CD4-positive, alpha-beta T cell treated with Interleukin-15 for 1 hour (primary cell): ENCODE results near the gene ITGA4.
A peak's percentile ranks its signal among the peaks of the same experiment; 100 is the strongest.

Experiments used
- DNase-seq: peaks from one replicate; pipeline ENCODE4 v3.0.0-alpha.2; 2020

Gene ITGA4

DNA sequence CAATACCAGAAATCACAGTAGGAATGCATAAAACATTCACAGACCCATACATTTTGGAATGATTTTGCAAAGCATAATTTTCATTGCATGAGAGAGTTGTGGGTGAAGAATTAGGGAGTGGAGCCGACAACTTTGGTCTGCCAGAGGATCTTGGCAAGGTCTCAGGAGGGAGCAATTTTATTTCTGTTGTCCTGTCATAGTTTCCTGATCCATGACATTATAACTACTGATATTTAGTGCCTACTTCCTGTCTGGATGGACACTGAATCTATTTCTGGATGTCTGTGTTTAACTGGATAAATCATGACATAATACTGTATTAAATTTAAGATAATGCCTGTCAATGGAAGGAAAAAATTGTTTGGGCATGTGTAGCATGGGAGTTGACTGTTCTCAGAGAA lies 2.4 kb downstream of the ITGA4 start:
- DNase-seq = no peak

DNA sequence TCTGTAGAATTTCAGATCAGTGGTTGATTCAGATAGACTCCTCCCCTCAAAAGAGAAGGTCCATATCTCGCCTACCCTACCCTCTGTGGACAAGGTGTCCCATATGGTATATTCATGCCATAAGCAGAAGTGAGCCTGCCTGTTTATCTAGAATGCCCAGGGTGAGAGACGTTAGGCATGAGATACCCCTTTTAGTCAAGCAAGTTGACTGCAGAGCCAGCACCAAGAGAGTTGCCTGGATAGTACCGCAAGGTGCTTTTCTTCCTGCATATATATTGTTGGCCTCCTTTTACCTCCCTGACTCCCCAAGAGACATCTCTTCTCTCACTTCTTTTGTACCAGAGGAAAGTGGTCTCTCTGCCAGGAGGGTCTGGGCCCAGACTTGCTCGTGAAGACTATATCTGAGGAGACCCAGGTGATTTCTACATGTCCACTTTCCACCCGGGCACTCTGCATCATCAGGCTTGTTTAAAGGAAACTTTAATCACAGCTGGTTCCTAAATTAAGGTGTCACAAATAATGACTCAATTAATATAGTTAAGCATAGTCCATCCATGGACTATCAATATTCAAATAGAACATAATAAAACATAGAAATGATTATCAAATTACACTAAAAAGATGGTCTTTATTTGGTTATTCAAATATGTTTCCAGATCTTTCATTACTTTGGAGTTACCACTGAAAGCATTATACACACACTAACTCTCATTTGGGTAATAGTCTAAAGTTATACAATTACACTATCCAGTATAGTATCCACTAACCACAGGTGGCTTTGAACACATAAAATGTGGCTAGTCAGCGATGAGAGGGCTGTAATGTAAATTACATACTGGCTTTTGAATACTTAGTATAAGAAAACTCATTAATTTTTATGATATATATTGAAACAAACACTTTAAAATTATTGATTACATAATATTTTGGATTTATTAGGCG lies 4.1 kb downstream of the ITGA4 start:
- DNase-seq = peak; percentile 49

DNA sequence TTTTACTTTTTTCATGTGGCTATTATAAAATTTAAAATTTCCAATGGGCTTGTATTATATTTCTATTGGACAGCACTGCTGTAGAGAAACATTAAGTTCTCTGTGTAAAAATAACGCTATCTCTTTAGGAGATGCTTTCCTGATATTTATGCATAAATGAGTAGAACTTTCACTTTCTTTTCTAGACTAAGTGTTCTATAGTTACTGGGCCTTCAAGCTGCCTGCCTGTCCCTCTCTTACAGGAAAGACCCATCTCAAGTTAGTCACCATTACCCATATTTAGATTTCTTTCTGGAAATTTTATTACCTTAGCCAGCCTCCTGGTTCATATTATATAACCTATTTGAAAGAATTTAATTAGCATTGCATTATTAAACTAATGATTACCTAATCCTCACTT lies 4.8 kb downstream of the ITGA4 start:
- DNase-seq = no peak

DNA sequence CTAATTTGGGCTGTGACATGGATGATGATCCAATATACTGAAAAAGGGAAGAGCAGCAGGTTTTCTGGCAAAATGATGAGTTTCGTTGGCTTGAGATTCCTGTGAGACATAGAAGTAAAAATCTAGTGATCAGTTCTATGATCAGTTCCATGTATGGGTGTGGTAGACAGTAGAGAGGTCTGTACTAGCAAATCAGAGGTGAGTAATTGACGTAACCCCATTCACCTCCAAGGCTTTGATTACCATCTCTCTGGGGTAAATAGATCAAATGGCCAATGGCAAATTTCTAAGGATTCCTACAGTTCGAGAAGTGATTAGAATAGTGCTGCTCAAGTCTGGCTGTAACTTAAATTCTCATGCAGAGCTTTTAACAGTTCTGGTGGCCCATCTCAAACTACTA lies 6.4 kb downstream of the ITGA4 start:
- no peak for DNase-seq

DNA sequence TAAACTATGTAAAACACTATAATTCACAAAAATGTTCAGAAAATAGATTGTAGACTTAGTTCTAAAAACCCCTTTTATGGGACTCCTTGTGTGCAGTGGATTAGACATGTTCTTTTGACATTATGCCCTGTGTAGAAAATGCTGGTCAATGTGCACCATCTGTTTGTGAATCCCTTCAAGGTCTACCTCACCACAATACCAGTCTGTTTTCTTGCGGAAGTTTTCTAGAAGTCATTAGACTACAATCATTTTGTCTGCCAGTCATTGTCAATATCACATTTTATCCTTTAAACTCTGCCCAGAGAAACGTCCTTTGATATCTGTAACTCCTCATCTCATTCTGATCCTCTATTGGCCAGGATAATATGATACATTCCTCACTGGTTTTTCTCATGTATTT lies 7.8 kb downstream of the ITGA4 start:
- DNase-seq = no peak

DNA sequence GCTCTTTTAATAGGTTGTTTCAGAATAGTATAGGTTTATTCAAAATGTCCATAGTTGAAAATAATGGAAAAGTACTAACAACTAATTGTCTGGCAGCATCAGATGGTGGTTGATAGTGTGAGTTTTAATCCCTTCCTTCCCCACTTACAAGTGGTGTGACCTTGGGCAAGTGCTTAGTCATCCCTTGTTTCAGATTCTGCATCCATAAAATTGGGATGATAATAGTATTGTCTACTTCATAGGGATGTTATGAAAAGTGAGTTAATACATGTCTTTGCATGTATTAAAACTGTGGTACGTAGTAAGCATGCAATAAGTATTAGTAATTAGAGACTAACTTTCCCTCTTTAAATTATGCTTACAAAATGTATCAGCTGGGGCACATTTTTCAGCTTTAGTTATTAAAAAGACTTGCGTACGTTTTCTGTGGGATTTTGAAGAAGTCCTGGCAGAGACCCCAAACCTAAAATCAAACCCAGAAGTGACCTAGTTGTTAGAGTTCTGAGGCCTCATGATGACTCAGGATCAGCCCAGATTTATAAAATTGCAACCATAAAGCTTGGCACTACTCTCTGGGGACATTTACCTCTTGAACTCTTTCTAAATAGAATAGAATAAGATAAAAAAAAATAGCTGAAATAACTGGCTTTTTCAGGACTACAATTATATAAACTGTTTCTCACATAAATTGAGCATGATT lies 8.6 kb downstream of the ITGA4 start:
- DNase-seq = no peak

DNA sequence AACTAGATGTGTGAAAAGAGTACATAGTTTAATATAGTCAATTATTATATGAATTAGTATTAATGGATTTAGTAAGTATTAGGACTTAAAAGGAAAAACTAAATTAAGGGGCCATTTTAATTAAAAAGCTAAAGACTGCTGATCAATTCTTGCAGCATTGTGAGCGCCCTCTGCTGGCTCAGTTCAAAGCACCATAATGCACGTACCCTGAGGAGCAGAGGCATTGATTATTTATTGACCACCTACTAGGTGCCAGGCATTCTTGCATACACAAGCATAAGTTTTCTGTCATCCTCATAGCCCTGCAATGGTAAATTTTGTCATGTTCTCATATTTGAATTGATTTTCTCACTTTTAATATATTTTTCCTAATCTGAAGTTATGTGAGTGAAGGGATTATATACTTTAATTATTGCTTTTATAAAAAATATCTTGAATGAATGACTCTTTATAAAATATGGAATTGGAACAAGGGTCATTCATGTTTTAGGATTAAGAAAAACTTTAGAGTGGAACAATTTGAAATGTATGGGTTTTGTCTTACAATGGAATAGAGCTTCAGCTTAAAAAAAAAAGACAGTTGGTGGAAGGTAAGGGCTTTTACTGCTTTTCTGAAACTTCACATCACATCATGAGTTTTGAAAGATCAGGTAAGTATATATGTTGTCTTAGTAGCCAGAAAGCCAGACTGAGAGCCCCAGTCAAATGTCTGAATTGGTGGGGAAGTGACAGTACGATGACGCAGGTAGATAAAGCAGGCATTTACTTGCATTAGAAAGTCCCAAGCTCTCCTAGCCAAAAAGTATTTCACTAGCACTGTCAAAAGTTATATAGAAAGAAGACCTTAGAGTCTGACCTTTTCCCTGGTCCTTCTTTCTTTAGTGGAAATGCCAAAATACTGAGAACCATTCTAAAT lies 9.7 kb downstream of the ITGA4 start:
- peak; percentile 77 for DNase-seq

DNA sequence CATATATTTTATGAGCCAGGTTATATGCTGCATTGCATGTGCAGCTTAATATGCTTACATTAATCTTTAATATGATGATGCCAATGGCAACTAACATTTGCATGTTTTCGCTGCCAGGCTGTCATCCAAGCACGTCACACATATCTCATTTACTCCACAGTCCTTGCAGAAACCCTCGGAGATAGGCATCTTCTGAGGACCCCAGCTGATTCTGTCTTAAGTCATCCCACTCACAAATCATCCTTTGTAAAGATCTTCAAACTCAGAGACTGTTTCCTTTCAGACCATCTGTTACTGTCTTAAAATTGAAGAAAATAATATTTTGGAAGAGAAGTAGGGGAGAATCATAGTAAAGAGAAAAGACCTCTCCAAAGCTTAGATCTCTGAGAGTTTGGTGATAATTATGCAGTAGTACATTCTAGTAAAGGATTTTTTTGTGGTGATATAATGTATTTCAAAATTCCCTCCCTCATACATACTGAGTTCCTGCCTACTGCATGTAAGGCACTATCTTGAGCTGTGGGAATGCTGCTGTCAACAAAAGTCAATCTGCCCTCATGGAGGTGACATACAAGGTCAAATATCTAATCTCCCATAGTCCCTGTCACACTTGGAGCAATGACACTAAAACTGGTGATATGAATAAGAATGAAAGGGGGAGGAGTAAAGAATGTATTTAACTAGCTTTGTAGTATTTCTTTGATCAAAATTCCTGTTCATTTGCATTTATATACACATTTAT lies 11.0 kb downstream of the ITGA4 start:
- DNase-seq = no peak

DNA sequence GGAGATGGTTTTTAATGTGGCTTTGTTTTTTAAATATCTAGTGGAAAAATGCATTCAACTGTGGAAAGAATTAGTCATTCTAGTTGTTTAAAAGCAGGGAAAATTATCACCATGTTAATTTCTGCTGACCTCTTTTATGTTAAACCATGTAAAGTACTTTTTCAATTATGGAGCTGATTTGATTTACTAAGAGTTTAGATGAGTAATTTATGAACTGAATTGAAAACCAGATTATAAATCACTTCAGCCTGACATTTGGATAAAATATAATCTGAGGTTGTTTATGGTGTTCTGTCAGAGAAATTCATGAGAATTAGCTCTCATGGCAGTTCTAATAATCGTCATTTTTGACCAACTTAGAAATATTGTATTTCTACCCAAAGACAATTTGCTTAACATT lies 11.6 kb downstream of the ITGA4 start:
- DNase-seq = no peak

DNA sequence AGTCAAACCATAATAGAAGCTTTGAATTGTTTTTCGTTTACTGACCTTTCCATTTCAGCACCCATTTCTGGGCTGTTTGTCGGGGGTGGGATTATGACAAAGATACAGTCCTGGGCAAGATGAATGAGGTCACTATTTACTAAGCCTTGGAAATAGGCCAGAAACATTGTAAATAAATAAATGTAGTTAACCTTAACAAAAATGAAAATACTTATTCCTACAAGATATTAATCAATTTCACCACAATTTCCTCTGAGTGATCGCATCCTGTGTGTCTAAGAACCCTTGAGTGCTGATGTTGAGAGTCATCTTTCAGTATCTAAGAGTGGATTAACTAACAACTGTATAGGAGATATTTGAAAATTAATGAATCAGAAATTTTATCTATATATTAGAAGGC lies 14.0 kb downstream of the ITGA4 start:
- no peak for DNase-seq

DNA sequence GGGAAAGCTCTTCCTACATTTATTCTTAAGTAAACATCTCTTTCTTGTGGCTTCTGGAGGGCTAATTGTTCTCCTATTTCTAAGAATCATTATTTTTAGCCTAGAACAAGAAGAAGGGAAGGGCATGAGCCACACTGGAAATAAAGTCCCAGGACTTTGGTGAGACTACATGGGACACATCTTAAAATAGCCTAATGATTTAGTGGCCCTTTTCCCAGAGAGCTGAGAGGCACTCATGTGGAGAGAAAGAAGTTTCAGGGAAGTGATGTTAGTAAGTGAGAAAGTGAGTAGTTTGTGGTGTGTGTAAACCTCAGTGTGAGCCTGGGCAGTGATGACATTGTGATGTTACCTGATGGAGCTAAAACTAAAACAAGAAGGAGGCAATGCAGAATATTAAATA lies 14.6 kb downstream of the ITGA4 start:
- DNase-seq = no peak

DNA sequence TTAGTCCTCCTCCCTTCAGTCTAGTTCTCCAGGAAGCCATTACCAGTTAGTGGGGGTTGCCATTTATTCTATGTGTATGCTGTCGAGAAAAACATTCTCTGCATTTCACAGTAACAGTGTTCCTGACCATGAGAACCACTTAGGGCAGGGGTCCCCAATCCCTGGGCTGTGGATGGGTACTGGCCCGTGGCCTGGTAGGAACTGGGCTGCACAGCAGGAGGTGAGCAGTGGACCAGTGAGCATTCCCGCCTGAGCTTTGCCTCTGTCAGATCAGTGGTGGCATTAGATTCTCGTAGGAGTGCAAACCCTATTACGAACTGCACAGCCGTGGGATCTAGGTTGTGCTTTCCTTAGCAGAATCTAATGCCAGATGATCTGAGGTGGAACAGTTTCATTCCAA lies 15.8 kb downstream of the ITGA4 start:
- no peak for DNase-seq

DNA sequence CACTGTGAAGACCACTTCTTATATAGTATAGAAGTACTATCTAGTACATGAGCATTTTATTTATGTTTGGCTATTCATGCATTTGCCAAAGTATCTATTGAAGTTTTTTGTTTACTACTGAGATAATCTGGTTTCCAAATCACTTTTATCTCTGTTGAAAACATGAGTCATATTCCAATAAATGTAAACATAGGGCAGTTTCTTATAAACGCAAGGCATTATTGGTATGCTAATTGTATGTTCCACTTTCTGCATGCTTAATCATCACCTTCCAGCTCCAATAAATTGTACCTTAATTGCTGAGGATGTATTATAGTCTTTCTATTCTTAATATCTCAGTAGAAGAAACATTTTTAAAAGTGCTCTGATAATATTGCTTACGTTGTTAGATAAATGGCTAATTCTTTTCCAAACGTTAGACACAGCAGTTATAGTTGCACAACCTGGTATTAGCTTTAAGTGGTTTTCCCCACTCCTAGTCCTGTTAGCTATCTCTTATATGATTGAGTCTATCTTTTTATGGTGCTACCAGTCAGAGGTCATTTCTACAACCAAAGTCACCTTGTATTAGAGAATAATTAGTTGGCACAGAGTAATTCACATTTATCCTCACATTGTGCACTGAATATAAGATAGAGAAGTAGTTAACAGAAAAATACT lies 17.2 kb downstream of the ITGA4 start:
- no peak for DNase-seq

DNA sequence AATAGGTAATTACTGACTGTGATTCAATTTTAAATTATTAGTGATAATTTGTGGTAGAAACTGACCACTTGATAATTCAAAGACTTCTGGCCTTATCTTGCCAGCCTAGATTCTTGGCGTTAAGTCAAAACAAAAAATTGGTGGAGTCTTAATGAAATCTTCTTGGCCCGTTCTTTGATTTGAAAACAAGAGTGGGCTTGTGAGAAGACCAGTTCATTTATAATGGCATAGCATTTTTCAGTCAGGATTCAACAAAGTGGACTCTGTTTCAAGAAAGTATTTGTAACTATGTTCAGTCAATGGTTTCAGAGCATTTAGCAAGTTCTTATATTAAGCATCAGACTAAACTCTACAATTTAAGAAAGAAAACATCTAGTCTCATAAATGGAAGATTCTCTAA lies 26.0 kb downstream of the ITGA4 start:
- DNase-seq = no peak

DNA sequence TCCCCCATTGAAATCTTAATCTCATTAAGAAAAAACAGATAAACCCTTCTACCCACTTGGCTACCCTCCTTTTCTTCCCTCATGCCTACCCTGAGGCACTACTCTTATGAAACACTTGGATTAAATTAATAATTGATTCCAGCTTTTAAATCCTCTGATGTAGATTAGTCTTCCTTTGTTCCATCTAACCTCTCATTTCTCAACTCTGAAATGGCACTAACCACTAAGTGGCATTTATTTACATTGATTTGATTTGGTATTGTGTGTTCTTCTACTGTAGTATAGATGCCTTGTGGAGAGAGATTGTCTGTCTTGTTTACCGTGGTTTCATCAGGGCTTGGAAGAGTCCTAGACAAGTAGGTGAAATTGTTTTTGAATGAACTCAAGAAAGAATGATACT lies 26.7 kb downstream of the ITGA4 start:
- DNase-seq = no peak

DNA sequence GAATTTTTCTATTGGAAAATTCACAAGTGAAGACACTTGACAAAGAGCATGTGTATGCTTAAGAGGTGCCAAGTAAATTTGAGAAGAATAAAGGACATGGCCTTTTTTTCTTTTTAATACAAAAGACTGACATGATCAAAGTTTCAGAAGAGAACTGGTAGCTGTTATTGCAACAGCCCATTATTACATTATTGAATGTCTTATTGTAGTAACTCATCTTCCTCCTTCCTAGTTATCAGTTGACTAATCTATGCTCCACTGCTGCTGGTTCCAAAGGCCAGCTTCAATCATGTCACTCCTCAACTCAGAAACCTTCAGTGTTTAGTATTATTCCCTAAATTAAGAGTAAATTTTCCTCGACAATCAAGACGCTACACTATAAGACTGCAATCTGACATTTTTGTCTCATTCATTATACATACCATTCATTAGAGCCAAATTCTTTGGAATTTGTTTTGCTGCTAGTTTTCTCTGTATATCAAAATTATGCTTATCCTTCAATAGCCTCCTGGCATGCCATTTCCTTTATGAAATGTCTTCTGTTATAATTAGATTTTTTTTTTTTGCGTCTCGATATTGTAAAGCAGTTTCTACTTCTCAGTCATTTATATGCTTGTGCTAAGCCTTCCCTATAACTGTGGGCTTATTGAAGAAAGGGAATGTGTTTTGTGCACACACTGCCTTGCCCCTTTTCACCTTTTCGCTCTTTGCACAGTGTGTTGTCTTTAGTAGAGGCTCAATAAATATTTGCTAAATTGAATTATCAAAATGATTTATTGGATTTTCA lies 27.9 kb downstream of the ITGA4 start:
- DNase-seq = no peak

DNA sequence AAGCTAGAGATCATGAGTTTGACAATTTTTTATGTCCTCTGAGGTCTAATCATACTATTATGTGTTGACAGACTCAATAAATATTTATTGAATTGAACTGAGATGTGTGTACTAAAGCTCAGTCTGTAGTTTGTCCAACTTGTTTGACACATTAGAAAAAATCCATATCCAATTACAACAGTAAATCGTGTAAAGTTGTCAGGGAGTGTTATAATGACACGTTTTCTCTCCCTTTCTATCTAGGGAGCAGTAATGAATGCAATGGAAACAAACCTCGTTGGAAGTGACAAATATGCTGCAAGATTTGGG lies 28.4 kb downstream of the ITGA4 start:
- no peak for DNase-seq

DNA sequence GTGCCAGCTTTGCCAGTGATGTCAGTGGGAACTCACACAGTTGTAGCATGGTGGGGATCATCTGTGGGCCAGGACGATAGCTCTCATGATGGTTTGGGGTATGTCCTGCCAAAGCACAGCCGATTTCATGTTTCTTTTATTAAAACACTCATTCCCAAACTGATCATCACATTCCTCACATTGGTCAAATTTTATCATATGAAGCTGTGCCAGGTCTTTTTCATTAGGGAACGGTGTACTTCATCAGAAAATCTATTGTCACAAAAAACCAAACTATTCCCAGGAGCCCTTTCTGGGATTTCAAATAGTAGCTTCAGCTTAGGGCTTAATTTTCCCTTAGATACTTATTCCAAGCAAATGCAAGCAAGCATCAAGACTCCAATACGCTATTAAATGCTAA lies 42.0 kb downstream of the ITGA4 start:
- DNase-seq = no peak

DNA sequence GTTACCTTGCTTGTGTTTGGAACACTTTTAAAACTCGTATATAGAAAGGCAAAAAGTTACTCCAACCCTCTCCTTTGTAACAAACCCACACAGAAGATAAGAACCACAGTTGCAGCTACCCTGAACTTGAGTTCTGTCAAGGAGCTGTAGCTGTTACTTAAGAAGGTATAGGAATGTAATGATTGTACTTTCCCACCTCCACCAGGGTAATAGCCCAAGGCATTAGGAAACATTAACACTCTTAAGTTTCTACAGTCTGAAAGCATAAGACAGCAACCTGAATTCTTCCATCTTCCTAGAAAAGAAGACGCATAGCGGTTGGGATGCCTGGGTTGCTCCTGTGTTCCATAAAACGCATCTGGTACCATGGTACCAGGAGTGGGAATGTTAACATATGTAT lies 43.0 kb downstream of the ITGA4 start:
- DNase-seq = no peak

DNA sequence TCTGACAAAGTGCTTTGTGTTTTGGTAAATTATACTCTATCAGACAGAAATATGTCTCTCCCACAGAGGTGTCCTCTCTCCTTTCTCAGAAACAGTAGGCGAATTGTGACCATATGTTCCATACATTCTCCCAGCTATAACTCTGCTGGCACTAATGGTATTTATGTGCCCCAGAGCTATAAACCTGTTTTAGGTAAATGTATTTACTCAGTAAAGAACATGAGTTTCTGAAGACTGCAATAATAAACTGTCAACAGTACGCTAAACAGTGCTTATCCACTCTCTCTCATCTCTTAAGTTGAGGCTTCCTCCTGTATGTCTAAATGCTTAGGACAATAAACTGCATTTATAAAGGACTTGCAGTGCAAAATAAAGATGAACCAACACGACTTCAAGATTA lies 58.5 kb downstream of the ITGA4 start:
- no peak for DNase-seq

DNA sequence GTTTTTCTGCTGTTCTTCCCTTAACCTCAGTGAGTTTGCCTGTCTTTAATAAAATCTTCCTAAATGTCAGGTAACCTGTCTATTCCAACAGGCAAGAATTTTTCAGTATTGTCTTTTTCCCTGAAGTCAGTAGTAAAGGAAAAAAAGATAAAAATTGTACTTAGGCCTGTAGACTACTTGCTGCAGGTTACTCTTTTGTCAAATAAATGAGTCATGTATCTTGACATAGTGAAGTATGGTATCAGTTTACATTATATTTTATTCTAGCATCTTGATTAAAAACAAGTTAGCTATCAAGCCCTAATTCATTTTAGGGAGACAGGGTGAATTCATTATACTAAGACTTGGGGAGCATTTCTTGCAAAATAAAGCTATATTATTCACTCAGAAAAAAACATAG lies 59.8 kb downstream of the ITGA4 start:
- DNase-seq = no peak
